ENCODE measurements around the gene CHST8. TPM values are rescaled to one million over a fixed set of nuclear protein-coding genes. Genes with fewer than 3 reads are reported as not detected.

Gene CHST8
- total RNA-seq, 1 donor from 2014 or later, result not detected

- no peak overlapping the region for H2AFZ ChIP-seq (ENCODE audit: low read depth, low read length)
- H3K79me2 ChIP-seq (ENCODE audit: insufficient read depth, low read length), result no peaks in the 10 kb centered on the region
- FAIRE-seq, result no peak
- Mint-ChIP-seq H3K27me3 (ENCODE audit: low read depth, unreplicated experiment) (peaks cover 62% of the 10 kb centered on the region), H3K9me3 (ENCODE audit: unreplicated experiment) (peaks cover 1% of the 10 kb centered on the region), H3K27ac (ENCODE audit: unreplicated experiment) (no peak overlapping the region), H3K4me3 (ENCODE audit: unreplicated experiment) (no peak overlapping the region), H3K36me3 (ENCODE audit: low read depth, unreplicated experiment) (peaks cover 1% of the 10 kb centered on the region), H3K4me1 (ENCODE audit: low read depth, unreplicated experiment) (no peaks in the 10 kb centered on the region)
- no peak overlapping the region for H3K9ac ChIP-seq (ENCODE audit: low read length)
- no peak for DNase-seq (ENCODE audit: low read depth)
- no peak overlapping the region for H3K4me3 ChIP-seq (ENCODE audit: insufficient read depth, low read depth, low read length)
- no peak for TF ChIP-seq EZH2 (IDR thresholded peaks at IDR 0.05; ENCODE audit: insufficient read depth, low read length)
- no peak overlapping the region for H3K27ac ChIP-seq (ENCODE audit: low read depth, low read length)
- no peaks in the 10 kb centered on the region for H3K9me3 ChIP-seq (ENCODE audit: insufficient read depth, low read depth, low read length)
- no peaks in the 10 kb centered on the region for H3K4me1 ChIP-seq (ENCODE audit: insufficient read depth, low read length)
- no peak overlapping the region for H3K4me2 ChIP-seq (ENCODE audit: low read length)
- no peaks in the 10 kb centered on the region for H3K36me3 ChIP-seq (ENCODE audit: insufficient read depth, low read length)
- no peaks in the 10 kb centered on the region for H3K27me3 ChIP-seq (ENCODE audit: insufficient read depth, low read length)
- no peaks in the 10 kb centered on the region for H4K20me1 ChIP-seq (ENCODE audit: insufficient read depth, low read length)
Observed at GRCh38 chr19:33724721-33725060, 102.9 kb downstream of the CHST8 start.

- Histone ChIP-seq H3K9ac (ENCODE audit: low read length) (no peak overlapping the region), H3K4me2 (ENCODE audit: low read length) (no peak overlapping the region), H3K9me3 (ENCODE audit: insufficient read depth, low read depth, low read length) (no peaks in the 10 kb centered on the region), H3K27ac (ENCODE audit: low read depth, low read length) (no peak overlapping the region), H4K20me1 (ENCODE audit: insufficient read depth, low read length) (no peaks in the 10 kb centered on the region), H3K4me1 (ENCODE audit: insufficient read depth, low read length) (no peaks in the 10 kb centered on the region), H3K79me2 (ENCODE audit: insufficient read depth, low read length) (no peaks in the 10 kb centered on the region), H3K4me3 (ENCODE audit: insufficient read depth, low read depth, low read length) (no peak overlapping the region), H3K36me3 (ENCODE audit: insufficient read depth, low read length) (no peaks in the 10 kb centered on the region), H2AFZ (ENCODE audit: low read depth, low read length) (no peak overlapping the region), H3K27me3 (ENCODE audit: insufficient read depth, low read length) (no peaks in the 10 kb centered on the region)
- Mint-ChIP-seq H3K27ac (ENCODE audit: unreplicated experiment) (peak overlapping the region; percentile 26), H3K4me1 (ENCODE audit: low read depth, unreplicated experiment) (no peaks in the 10 kb centered on the region), H3K27me3 (ENCODE audit: low read depth, unreplicated experiment) (peaks cover 64% of the 10 kb centered on the region), H3K9me3 (ENCODE audit: unreplicated experiment) (peaks cover 2% of the 10 kb centered on the region), H3K36me3 (ENCODE audit: low read depth, unreplicated experiment) (peaks cover 2% of the 10 kb centered on the region), H3K4me3 (ENCODE audit: unreplicated experiment) (no peak overlapping the region)
- DNase-seq (ENCODE audit: low read depth) (no peak), FAIRE-seq (no peak)
- no peak for TF ChIP-seq EZH2 (IDR thresholded peaks at IDR 0.05; ENCODE audit: insufficient read depth, low read length)
- no peak for TF ChIP-seq CTCF (IDR thresholded peaks at IDR 0.05; ENCODE audit: insufficient read depth, low read depth, low read length)
Observed at GRCh38 chr19:33725567-33725966, 103.8 kb downstream of the CHST8 start.

- no peak overlapping the region for H3K4me3 Mint-ChIP-seq (ENCODE audit: unreplicated experiment)
- DNase-seq (ENCODE audit: low read depth), result no peak
- Histone ChIP-seq H3K36me3 (ENCODE audit: insufficient read depth, low read length) (no peaks in the 10 kb centered on the region), H3K4me2 (ENCODE audit: low read length) (no peak overlapping the region), H3K9me3 (ENCODE audit: insufficient read depth, low read depth, low read length) (no peaks in the 10 kb centered on the region), H2AFZ (ENCODE audit: low read depth, low read length) (no peak overlapping the region), H3K27me3 (ENCODE audit: insufficient read depth, low read length) (no peaks in the 10 kb centered on the region), H3K4me1 (ENCODE audit: insufficient read depth, low read length) (no peaks in the 10 kb centered on the region), H3K9ac (ENCODE audit: low read length) (no peak overlapping the region), H3K79me2 (ENCODE audit: insufficient read depth, low read length) (no peaks in the 10 kb centered on the region), H3K4me3 (ENCODE audit: insufficient read depth, low read depth, low read length) (no peak overlapping the region), H3K27ac (ENCODE audit: low read depth, low read length) (no peak overlapping the region), H4K20me1 (ENCODE audit: insufficient read depth, low read length) (no peaks in the 10 kb centered on the region)
- H3K27me3 Mint-ChIP-seq (ENCODE audit: low read depth, unreplicated experiment), result peaks cover 69% of the 10 kb centered on the region
- no peak for FAIRE-seq
- TF ChIP-seq CTCF (IDR thresholded peaks at IDR 0.05; ENCODE audit: insufficient read depth, low read depth, low read length), result no peak
- no peak for TF ChIP-seq EZH2 (IDR thresholded peaks at IDR 0.05; ENCODE audit: insufficient read depth, low read length)
- H3K27ac Mint-ChIP-seq (ENCODE audit: unreplicated experiment), result no peak overlapping the region
- H3K4me1 Mint-ChIP-seq (ENCODE audit: low read depth, unreplicated experiment), result no peaks in the 10 kb centered on the region
- H3K9me3 Mint-ChIP-seq (ENCODE audit: unreplicated experiment), result peaks cover 2% of the 10 kb centered on the region
- H3K36me3 Mint-ChIP-seq (ENCODE audit: low read depth, unreplicated experiment), result peaks cover 2% of the 10 kb centered on the region
Observed at GRCh38 chr19:33726756-33727155, 105.0 kb downstream of the CHST8 start.
